ENCODE measurements around the gene CALM1. TPM values are rescaled to one million over a fixed set of nuclear protein-coding genes. Genes with fewer than 3 reads are reported as not detected.

Gene CALM1
- total RNA-seq, 3 donors from 2014 or later (not counting 1 experiment from before 2014, with no cell fraction given) = 868 to 1,074 (median 907) TPM

GRCh38 chr14:90445011-90445410, 48.2 kb downstream of the CALM1 start:
- Histone ChIP-seq H3K36me3 (ENCODE audit: control insufficient read depth, insufficient read depth, low read length) (no peaks in the 10 kb centered on the region), H3K4me1 (ENCODE audit: control insufficient read depth, insufficient read depth, low read length) (no peaks in the 10 kb centered on the region), H3K9me3 (ENCODE audit: control insufficient read depth, insufficient read depth, low read length) (no peaks in the 10 kb centered on the region), H3K4me3 (ENCODE audit: low read length) (no peak overlapping the region), H3K27ac (ENCODE audit: low read length) (no peak overlapping the region), H3K27me3 (ENCODE audit: control insufficient read depth, insufficient read depth, low read length) (no peaks in the 10 kb centered on the region)
- intact Hi-C loops (cut with micrococcal nuclease) = no loop called here
- 81% methylated on average over 4 of the region's 4 CpGs for WGBS (ENCODE audit: insufficient coverage)
- Mint-ChIP-seq H3K4me3 (no peak overlapping the region), H3K27me3 (ENCODE audit: low read depth in 2 of 2) (peaks cover 11 to 12% of the 10 kb centered on the region in 2 donors), H3K36me3 (no peaks in the 10 kb centered on the region), H3K9me3 (no peaks in the 10 kb centered on the region), H3K27ac (no peak overlapping the region), H3K4me1 (no peaks in the 10 kb centered on the region)
- TF ChIP-seq CTCF (IDR thresholded peaks at IDR 0.05) = no peak
- ATAC-seq = no peak
- DNase-seq = no peak

GRCh38 chr14:90446405-90446804, 49.6 kb downstream of the CALM1 start:
- Histone ChIP-seq H3K27me3 (ENCODE audit: control insufficient read depth, insufficient read depth, low read length) (no peaks in the 10 kb centered on the region), H3K27ac (ENCODE audit: low read length) (no peak overlapping the region), H3K4me3 (ENCODE audit: low read length) (no peak overlapping the region), H3K4me1 (ENCODE audit: control insufficient read depth, insufficient read depth, low read length) (no peaks in the 10 kb centered on the region), H3K9me3 (ENCODE audit: control insufficient read depth, insufficient read depth, low read length) (no peaks in the 10 kb centered on the region), H3K36me3 (ENCODE audit: control insufficient read depth, insufficient read depth, low read length) (no peaks in the 10 kb centered on the region)
- no peak for TF ChIP-seq CTCF (IDR thresholded peaks at IDR 0.05)
- H3K36me3 Mint-ChIP-seq = no peaks in the 10 kb centered on the region
- H3K4me1 Mint-ChIP-seq = no peaks in the 10 kb centered on the region
- H3K27me3 Mint-ChIP-seq (ENCODE audit: low read depth in 2 of 2) = peaks cover 11 to 12% of the 10 kb centered on the region in 2 donors
- no peaks in the 10 kb centered on the region for H3K9me3 Mint-ChIP-seq
- no peak for DNase-seq
- 78% methylated on average over 4 of the region's 4 CpGs for whole genome bisulfite sequencing (ENCODE audit: insufficient coverage)
- H3K4me3 Mint-ChIP-seq = no peak overlapping the region
- H3K27ac Mint-ChIP-seq = no peak overlapping the region
- no peak for ATAC-seq
- intact Hi-C loops (cut with micrococcal nuclease) = no loop called here

- ATAC-seq (no peak), DNase-seq (no peak)
- H3K4me1 ChIP-seq (ENCODE audit: control insufficient read depth, insufficient read depth, low read length) = peaks cover 4% of the 10 kb centered on the region
- Mint-ChIP-seq H3K27ac (no peak overlapping the region), H3K4me3 (no peak overlapping the region), H3K27me3 (ENCODE audit: low read depth in 2 of 2) (peaks cover 12% of the 10 kb centered on the region in 2 donors), H3K36me3 (no peaks in the 10 kb centered on the region), H3K9me3 (no peaks in the 10 kb centered on the region), H3K4me1 (no peaks in the 10 kb centered on the region)
- no peaks in the 10 kb centered on the region for H3K9me3 ChIP-seq (ENCODE audit: control insufficient read depth, insufficient read depth, low read length)
- TF ChIP-seq CTCF (IDR thresholded peaks at IDR 0.05) = no peak
- no peaks in the 10 kb centered on the region for H3K36me3 ChIP-seq (ENCODE audit: control insufficient read depth, insufficient read depth, low read length)
- no peaks in the 10 kb centered on the region for H3K27me3 ChIP-seq (ENCODE audit: control insufficient read depth, insufficient read depth, low read length)
- H3K4me3 ChIP-seq (ENCODE audit: low read length) = no peak overlapping the region
- H3K27ac ChIP-seq (ENCODE audit: low read length) = no peak overlapping the region
- intact Hi-C loops (cut with micrococcal nuclease) = no loop called here
- WGBS (ENCODE audit: insufficient coverage) = 91% methylated on average over 9 of the region's 9 CpGs
These were observed 51.1 kb downstream of the CALM1 start for GRCh38 chr14:90447720-90448497.

GRCh38 chr14:90449411-90449810, 52.6 kb downstream of the CALM1 start:
- Histone ChIP-seq H3K4me3 (ENCODE audit: low read length) (no peak overlapping the region), H3K9me3 (ENCODE audit: control insufficient read depth, insufficient read depth, low read length) (no peaks in the 10 kb centered on the region), H3K4me1 (ENCODE audit: control insufficient read depth, insufficient read depth, low read length) (peaks cover 4% of the 10 kb centered on the region), H3K27me3 (ENCODE audit: control insufficient read depth, insufficient read depth, low read length) (no peaks in the 10 kb centered on the region), H3K36me3 (ENCODE audit: control insufficient read depth, insufficient read depth, low read length) (no peaks in the 10 kb centered on the region), H3K27ac (ENCODE audit: low read length) (no peak overlapping the region)
- Mint-ChIP-seq H3K36me3 (no peaks in the 10 kb centered on the region), H3K4me1 (no peaks in the 10 kb centered on the region), H3K27me3 (ENCODE audit: low read depth in 2 of 2) (peaks cover 6 to 14% of the 10 kb centered on the region in 2 donors), H3K4me3 (no peak overlapping the region), H3K9me3 (no peaks in the 10 kb centered on the region), H3K27ac (no peak overlapping the region)
- ATAC-seq (no peak), DNase-seq (no peak)
- TF ChIP-seq CTCF (IDR thresholded peaks at IDR 0.05) = no peak
- intact Hi-C loops (cut with micrococcal nuclease) = no loop called here
- WGBS (ENCODE audit: insufficient coverage) = 33% methylated on average over 4 of the region's 5 CpGs

All from natural killer cell (primary cell).